Loucy (cell line): ENCODE data around the gene THOP1.

Experiments used
- H2AFZ ChIP-seq: fragments of 200-600 bp; sonication (generic); 2 replicates; pipeline ENCODE4 v1.6.0; 2016; ENCODE audit warnings: antibody characterized with exemption, mild to moderate bottlenecking, low read length, moderate library complexity
- H3F3A ChIP-seq: fragments of 200-600 bp; 2 replicates; pipeline ENCODE4 v1.6.0; 2016; ENCODE audit warnings: antibody characterized with exemption, low read depth, mild to moderate bottlenecking
- H3K27me3 ChIP-seq: fragments of 200-600 bp; sonication (generic); 2 replicates; pipeline ENCODE4 v1.6.1; 2014; ENCODE audit warnings: low read length, mild to moderate bottlenecking; ENCODE audit not compliant: insufficient read depth, poor library complexity, severe bottlenecking
- H3K36me3 ChIP-seq: fragments of 200-600 bp; sonication (generic); 2 replicates; pipeline ENCODE4 v1.6.1; 2016; ENCODE audit warnings: low read length; ENCODE audit not compliant: insufficient read depth
- H3K4me1 ChIP-seq: fragments of 200-600 bp; sonication (generic); 2 replicates; pipeline ENCODE4 v1.5.1; 2014; ENCODE audit warnings: low read length, mild to moderate bottlenecking; ENCODE audit not compliant: insufficient read depth, poor library complexity, severe bottlenecking
- H3K4me2 ChIP-seq: fragments of 200-600 bp; sonication (generic); 2 replicates; pipeline ENCODE4 v1.6.0; 2014; ENCODE audit warnings: antibody characterized with exemption, low read length, low read depth, mild to moderate bottlenecking; ENCODE audit not compliant: poor library complexity, severe bottlenecking
- H3K4me3 ChIP-seq: fragments of 200-600 bp; sonication (generic); 2 replicates; pipeline ENCODE4 v1.5.1; 2014; ENCODE audit warnings: low read length, mild to moderate bottlenecking, mixed read lengths; ENCODE audit not compliant: poor library complexity, severe bottlenecking
- H3K79me2 ChIP-seq: fragments of 200-600 bp; sonication (generic); 2 replicates; pipeline ENCODE4 v1.6.1; 2014; ENCODE audit warnings: low read length; ENCODE audit not compliant: insufficient read depth
- H3K9ac ChIP-seq: fragments of 200-600 bp; sonication (generic); 2 replicates; pipeline ENCODE4 v1.6.0; 2014; ENCODE audit warnings: mild to moderate bottlenecking, low read depth, low read length, moderate library complexity; ENCODE audit not compliant: poor library complexity, severe bottlenecking
- H3K9me2 ChIP-seq: fragments of 200-600 bp; sonication (generic); replicated peaks from 2 replicates; pipeline ENCODE4 v1.6.1; 2016; ENCODE audit warnings: low read depth, low read length, mixed read lengths
- H3K9me3 ChIP-seq: fragments of 200-600 bp; sonication (generic); 2 replicates; pipeline ENCODE4 v1.6.1; 2014; ENCODE audit warnings: mild to moderate bottlenecking, antibody characterized with exemption, low read length, low read depth; ENCODE audit not compliant: insufficient read depth
- H4K20me1 ChIP-seq: fragments of 200-600 bp; sonication (generic); 2 replicates; pipeline ENCODE4 v1.6.0; 2014; ENCODE audit warnings: antibody characterized with exemption, low read length, mild to moderate bottlenecking; ENCODE audit not compliant: insufficient read depth, poor library complexity, severe bottlenecking
- EZH2phosphoT487 ChIP-seq: fragments of 200-600 bp; IDR thresholded peaks from 2 replicates; pipeline ENCODE4 v1.6.1; 2018; ENCODE audit warnings: antibody characterized with exemption, mild to moderate bottlenecking, moderate library complexity, borderline replicate concordance
- TF ChIP-seq, protein P1 (sequence below): fragments of 200-600 bp; sonication (generic); conservative IDR thresholded peaks from 2 replicates; pipeline ENCODE4 v1.5.1; 2014; ENCODE audit warnings: mild to moderate bottlenecking, antibody characterized with exemption, low read length

Gene THOP1

DNA sequence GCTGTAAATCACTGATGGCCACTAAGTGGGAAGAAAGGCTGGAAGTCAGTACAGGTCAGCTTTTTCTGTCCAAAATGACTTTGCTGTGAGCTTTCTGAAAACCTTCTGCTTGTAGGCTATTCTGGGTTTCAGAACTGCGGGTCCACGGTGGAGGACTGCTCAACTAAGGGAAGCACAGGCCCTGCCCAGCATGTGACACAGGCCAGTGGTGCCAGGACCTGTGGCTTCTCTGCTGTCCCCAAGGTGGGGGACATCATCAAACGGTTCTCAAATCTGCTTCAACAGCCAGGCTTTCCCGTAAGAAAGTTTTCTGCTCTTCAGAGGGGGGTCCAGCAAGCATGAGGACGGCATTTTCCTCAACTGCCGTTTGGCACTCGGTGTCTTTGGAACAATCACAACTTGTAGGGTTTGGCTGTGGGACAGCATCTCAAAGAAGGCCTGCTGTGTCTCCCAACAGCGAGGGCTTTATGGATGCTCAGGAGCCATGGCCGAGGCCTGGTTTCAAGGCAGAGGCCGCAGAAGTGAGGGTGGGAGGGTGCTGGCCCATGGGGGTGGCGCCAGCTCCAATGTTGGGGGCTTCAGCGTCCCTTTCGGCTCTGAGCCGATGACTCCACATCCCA, 6.1 kb upstream of the THOP1 start:
- peaks cover 38% of the 10 kb centered on the region for H3K4me1 ChIP-seq
- TF ChIP-seq EZH2phosphoT487 = no peak
- TF ChIP-seq, protein P1, sequence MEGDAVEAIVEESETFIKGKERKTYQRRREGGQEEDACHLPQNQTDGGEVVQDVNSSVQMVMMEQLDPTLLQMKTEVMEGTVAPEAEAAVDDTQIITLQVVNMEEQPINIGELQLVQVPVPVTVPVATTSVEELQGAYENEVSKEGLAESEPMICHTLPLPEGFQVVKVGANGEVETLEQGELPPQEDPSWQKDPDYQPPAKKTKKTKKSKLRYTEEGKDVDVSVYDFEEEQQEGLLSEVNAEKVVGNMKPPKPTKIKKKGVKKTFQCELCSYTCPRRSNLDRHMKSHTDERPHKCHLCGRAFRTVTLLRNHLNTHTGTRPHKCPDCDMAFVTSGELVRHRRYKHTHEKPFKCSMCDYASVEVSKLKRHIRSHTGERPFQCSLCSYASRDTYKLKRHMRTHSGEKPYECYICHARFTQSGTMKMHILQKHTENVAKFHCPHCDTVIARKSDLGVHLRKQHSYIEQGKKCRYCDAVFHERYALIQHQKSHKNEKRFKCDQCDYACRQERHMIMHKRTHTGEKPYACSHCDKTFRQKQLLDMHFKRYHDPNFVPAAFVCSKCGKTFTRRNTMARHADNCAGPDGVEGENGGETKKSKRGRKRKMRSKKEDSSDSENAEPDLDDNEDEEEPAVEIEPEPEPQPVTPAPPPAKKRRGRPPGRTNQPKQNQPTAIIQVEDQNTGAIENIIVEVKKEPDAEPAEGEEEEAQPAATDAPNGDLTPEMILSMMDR = no peak

DNA sequence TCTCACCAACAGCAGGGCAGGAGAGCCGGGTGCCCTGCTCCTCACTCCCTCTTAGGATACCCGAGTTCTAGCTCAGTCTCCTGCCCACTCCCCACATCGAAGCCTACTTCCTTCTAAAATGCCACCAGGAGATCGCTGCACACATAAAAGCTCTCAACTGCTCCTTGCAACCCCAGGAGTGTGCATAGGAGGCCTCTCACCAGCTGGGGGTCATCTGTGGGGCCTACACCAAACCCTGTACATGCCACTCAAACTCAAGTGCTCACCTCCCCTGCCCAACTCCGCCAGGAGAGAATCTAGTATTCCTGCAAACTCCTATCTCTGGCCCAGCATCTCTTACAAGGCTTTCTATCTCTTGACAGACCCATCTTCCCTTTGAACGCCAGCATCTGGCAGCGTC, 5.0 kb upstream of the THOP1 start:
- TF ChIP-seq EZH2phosphoT487 = no peak
- TF ChIP-seq, protein P1 = no peak
- Histone ChIP-seq H3K79me2 (peaks cover 78% of the 10 kb centered on the region), H3K36me3 (no peaks in the 10 kb centered on the region), H2AFZ (no peak overlapping the region), H3K9ac (peak overlapping the region; percentile 94), H3K27me3 (no peaks in the 10 kb centered on the region), H4K20me1 (peaks cover 55% of the 10 kb centered on the region), H3K4me1 (peaks cover 38% of the 10 kb centered on the region), H3K4me3 (peak overlapping the region; percentile 89), H3F3A (no peaks in the 10 kb centered on the region), H3K4me2 (peak overlapping the region; percentile 76), H3K9me2 (no peaks in the 10 kb centered on the region), H3K9me3 (no peaks in the 10 kb centered on the region)

More for the DNA sequence above, 6.1 kb upstream of the THOP1 start:
- H3K4me2 ChIP-seq = peak overlapping the region; percentile 76
- no peak overlapping the region for H3K9ac ChIP-seq
- no peaks in the 10 kb centered on the region for H3K27me3 ChIP-seq
- H3K4me3 ChIP-seq = peak overlapping the region; percentile 89
- no peak overlapping the region for H2AFZ ChIP-seq
- no peaks in the 10 kb centered on the region for H3K36me3 ChIP-seq
- no peaks in the 10 kb centered on the region for H3F3A ChIP-seq
- H3K9me2 ChIP-seq = no peaks in the 10 kb centered on the region
- peaks cover 89% of the 10 kb centered on the region for H3K79me2 ChIP-seq
- no peaks in the 10 kb centered on the region for H3K9me3 ChIP-seq
- peaks cover 66% of the 10 kb centered on the region for H4K20me1 ChIP-seq

DNA sequence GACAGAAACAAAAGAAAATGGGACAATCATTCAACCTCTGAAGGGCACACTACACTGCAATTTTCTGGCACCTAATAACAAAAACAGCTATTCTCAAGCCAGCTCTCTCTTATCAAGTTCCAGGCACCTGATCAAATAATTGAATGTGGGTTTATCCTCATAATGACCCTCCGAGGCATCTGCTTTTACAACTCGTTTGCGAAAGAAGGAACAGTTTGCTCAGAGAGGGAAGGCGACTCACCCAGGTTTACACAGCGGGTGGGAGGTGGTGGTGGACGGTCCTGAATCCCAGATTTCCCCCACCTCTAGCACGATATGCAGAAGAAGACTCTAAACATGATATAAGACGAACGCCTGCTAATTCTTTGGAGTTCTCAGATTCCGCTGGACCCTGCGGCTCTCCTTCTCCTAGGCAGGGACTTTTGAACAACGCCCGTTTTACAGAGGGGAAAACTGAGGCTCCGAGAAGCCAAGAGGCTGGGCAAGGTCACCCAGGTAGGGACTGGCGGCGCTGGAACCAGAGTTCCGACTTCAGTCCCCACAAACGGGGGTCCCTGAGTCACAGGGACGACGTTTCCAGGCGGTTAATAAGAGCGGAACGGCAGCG, 2.9 kb upstream of the THOP1 start:
- no peaks in the 10 kb centered on the region for H3F3A ChIP-seq
- H3K27me3 ChIP-seq = no peaks in the 10 kb centered on the region
- peak overlapping the region; percentile 76 for H3K4me2 ChIP-seq
- peak overlapping the region; percentile 89 for H3K4me3 ChIP-seq
- H3K79me2 ChIP-seq = peaks cover 78% of the 10 kb centered on the region
- peaks cover 44% of the 10 kb centered on the region for H4K20me1 ChIP-seq
- peaks cover 33% of the 10 kb centered on the region for H3K4me1 ChIP-seq
- H3K36me3 ChIP-seq = no peaks in the 10 kb centered on the region
- H3K9ac ChIP-seq = peak overlapping the region; percentile 94
- H2AFZ ChIP-seq = peak overlapping the region; percentile 69; the same call in 1 of the 2 replicates
- no peaks in the 10 kb centered on the region for H3K9me3 ChIP-seq
- H3K9me2 ChIP-seq = no peaks in the 10 kb centered on the region
- no peak for TF ChIP-seq EZH2phosphoT487
- TF ChIP-seq, protein P1 = no peak
